Mucosa of gallbladder (tissue), 1 donor: ENCODE data around the gene COPS6. TPM values are rescaled to one million over a fixed set of nuclear protein-coding genes. Genes with fewer than 3 reads are reported as not detected.

Experiments
- DNase-seq: peaks from one replicate; pipeline ENCODE4 v3.0.0-alpha.2; 2020; ENCODE audit warnings: low spot score
- total RNA-seq: library from RNA; stranded (reverse); gene quantifications from one replicate; pipeline ENCODE4 v1.2.1, GENCODE V29; 2021
- donor health status: DM: no; HTN: no; CAD: no.

The COPS6 gene
- total RNA-seq, 1 donor from 2014 or later: 113 TPM

GRCh38 chr7:100079024-100079560, 9.7 kb upstream of the COPS6 start:
- DNase-seq: no peak

- no peak for DNase-seq
These were observed 7.7 kb upstream of the COPS6 start for GRCh38 chr7:100080907-100081534.

GRCh38 chr7:100081535-100082102, 7.2 kb upstream of the COPS6 start, which contains the start of gene ZNF3:
Gene ZNF3, minus strand, starts transcription at chr7:100081723. Its CDS starts 4,366 bp downstream, at chr7:100077357.
- DNase-seq: peak; percentile 98

- no peak for DNase-seq
These were observed 5.8 kb upstream of the COPS6 start for GRCh38 chr7:100082978-100083377.

- DNase-seq: no peak
These were observed 3.3 kb upstream of the COPS6 start for GRCh38 chr7:100085515-100085914.

GRCh38 chr7:100087055-100087750, 1.6 kb upstream of the COPS6 start:
- peak; percentile 66 for DNase-seq

GRCh38 chr7:100088095-100088620, 611 bp upstream of the COPS6 start:
- DNase-seq: no peak

GRCh38 chr7:100089458-100090196, 858 bp downstream of the COPS6 start:
- no peak for DNase-seq

GRCh38 chr7:100090527-100091410, 2.0 kb downstream of the COPS6 start:
- no peak for DNase-seq

- no peak for DNase-seq
These were observed 2.8 kb downstream of the COPS6 start for GRCh38 chr7:100091411-100092181.

- DNase-seq: no peak
These were observed 4.3 kb downstream of the COPS6 start for GRCh38 chr7:100093054-100093453.

- DNase-seq: peak; percentile 39
These were observed 4.7 kb downstream of the COPS6 start for GRCh38 chr7:100093498-100093897.

GRCh38 chr7:100093925-100094486, 5.2 kb downstream of the COPS6 start:
- no peak for DNase-seq

- no peak for DNase-seq
These were observed 6.5 kb downstream of the COPS6 start for GRCh38 chr7:100095289-100095688.

- DNase-seq: no peak
These were observed 6.9 kb downstream of the COPS6 start for GRCh38 chr7:100095704-100096103.

GRCh38 chr7:100098913-100099312, 10.1 kb downstream of the COPS6 start:
- no peak for DNase-seq

- no peak for DNase-seq
These were observed 10.7 kb downstream of the COPS6 start for GRCh38 chr7:100099452-100099851.

- DNase-seq: peak; percentile 91
These were observed 11.7 kb downstream of the COPS6 start for GRCh38 chr7:100100420-100101015.
